ENCODE results near the gene MRFAP1. TPM values are rescaled to one million over a fixed set of nuclear protein-coding genes. Genes with fewer than 3 reads are reported as not detected.

MRFAP1 gene
- total and polyA plus RNA-seq, 7 donors, result 216 to 539 (median 300) TPM

DNA sequence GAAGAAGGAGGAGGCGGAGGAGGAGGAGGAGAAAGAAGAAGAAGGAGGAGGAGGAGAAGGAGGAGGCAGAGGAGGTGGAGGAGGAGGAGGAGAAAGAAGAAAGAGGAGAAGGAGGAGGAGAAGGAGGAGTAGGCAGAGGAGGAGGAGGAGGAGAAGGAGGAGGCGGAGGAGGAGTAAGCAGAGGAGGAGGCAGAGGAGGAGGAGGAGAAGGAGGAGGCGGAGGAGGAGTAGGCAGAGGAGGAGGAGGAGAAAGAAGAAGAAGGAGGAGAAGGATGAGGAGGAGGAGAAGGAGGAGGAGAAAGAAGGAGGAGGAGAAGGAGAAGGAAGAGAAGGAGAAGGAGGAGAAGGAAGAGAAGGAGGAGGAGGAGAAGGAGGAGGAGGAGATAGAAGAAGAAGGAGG, 19.9 kb downstream of the MRFAP1 start:
- 93 to 97% (median 95%) methylated on average over 3 of the region's 3 CpGs for WGBS, 3 donors
- peaks cover 0 to 7% (median 1%) of the 10 kb centered on the region in 3 donors for H3K27me3 ChIP-seq (ENCODE audit: insufficient read depth in 3 of 3, low read length in 2 of 3)
- peaks cover 5% of the 10 kb centered on the region for H3K4me1 ChIP-seq
- DNase-seq, result no peak
- no peak overlapping the region for H3K27ac ChIP-seq
- no peak for ATAC-seq
- intact Hi-C loops (cut with DNase I), result no loop called here
- no peaks in the 10 kb centered on the region for H3K36me3 ChIP-seq (ENCODE audit: insufficient read depth in 1 of 2, low read depth in 1 of 2)
- TF ChIP-seq, protein P1, sequence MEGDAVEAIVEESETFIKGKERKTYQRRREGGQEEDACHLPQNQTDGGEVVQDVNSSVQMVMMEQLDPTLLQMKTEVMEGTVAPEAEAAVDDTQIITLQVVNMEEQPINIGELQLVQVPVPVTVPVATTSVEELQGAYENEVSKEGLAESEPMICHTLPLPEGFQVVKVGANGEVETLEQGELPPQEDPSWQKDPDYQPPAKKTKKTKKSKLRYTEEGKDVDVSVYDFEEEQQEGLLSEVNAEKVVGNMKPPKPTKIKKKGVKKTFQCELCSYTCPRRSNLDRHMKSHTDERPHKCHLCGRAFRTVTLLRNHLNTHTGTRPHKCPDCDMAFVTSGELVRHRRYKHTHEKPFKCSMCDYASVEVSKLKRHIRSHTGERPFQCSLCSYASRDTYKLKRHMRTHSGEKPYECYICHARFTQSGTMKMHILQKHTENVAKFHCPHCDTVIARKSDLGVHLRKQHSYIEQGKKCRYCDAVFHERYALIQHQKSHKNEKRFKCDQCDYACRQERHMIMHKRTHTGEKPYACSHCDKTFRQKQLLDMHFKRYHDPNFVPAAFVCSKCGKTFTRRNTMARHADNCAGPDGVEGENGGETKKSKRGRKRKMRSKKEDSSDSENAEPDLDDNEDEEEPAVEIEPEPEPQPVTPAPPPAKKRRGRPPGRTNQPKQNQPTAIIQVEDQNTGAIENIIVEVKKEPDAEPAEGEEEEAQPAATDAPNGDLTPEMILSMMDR (IDR thresholded peaks at IDR 0.05), result no peak
- H3K4me3 ChIP-seq, result no peak overlapping the region
- H3K9me3 ChIP-seq, result no peaks in the 10 kb centered on the region

DNA sequence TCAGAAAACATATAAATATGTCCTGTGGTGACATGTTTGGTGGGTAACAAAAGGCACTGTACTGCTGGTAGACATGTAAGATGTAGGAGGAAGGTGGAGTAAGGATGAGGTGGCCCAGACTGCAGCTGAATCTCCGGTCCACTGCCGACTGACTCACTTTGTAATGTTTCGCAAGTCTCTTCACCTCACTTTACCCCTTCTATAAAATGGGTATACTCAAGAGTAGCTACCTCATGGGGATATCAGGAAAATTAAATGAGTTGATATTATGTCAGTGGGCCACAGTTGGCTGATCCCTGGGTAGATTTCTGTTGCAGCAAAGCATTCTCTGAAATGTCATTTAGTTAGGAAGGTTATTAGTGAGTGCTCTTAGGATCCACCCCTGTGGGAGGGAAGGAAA, 22.1 kb downstream of the MRFAP1 start:
- TF ChIP-seq, protein P1 (IDR thresholded peaks at IDR 0.05), result no peak
- DNase-seq, result no peak
- ATAC-seq, result no peak
- H3K9me3 ChIP-seq, result no peaks in the 10 kb centered on the region
- H3K4me1 ChIP-seq, result peaks cover 5% of the 10 kb centered on the region
- WGBS, 3 donors, result 94 to 98% (median 95%) methylated on average over 3 of the region's 3 CpGs
- intact Hi-C loops (cut with DNase I), result no loop called here
- no peak overlapping the region for H3K4me3 ChIP-seq
- H3K27ac ChIP-seq, result no peak overlapping the region
- H3K27me3 ChIP-seq (ENCODE audit: insufficient read depth in 3 of 3, low read length in 2 of 3), result peaks cover 0 to 7% (median 1%) of the 10 kb centered on the region in 3 donors
- no peaks in the 10 kb centered on the region for H3K36me3 ChIP-seq (ENCODE audit: insufficient read depth in 1 of 2, low read depth in 1 of 2)

DNA sequence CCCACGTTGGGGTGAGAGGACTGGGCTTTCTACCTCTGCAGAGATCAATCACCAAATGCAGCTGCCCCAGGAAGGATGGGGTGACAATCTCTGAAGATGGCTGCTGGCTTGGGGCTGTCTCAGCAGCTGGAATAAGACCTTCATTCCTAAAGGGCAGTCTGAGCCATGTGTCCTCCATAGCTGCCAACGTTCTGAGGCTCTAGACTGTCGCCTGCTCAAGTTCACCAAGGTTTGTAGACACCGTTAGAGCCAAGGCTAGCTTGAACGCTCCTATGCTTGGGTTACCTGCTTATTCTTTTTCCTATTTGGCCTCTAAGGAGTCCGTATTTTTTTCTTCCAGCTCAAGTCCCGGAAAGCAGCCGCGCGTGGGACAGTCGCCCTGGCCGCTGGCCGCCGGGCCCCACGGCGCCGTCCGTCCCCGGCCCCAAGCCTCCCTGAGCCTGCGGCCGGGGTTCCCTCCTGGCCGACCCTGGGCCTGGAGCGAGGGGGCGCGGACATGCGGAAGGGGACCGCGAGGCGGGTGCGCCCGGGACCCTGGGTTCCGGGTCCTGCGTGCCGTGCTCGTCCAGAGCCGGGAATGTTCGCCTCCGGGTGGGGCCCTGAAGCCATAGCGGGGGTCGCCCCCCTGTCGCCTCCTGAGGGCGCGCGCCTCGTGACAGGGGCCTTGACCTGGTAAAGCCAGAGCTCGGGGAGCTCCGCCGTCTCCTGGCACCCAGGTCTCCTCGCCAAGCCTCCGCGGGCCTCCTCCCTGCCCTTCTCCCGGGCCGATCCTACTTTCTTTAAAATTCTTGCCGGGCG, 23.3 kb downstream of the MRFAP1 start:
- TF ChIP-seq, protein P1 (IDR thresholded peaks at IDR 0.05), result no peak
- DNase-seq (no peak), ATAC-seq (peak; percentile 48 to 67 (median 66))
- WGBS, 3 donors, result 4 to 8% (median 7%) methylated on average over 52 to 55 of the region's 55 CpGs
- Histone ChIP-seq H3K27me3 (ENCODE audit: insufficient read depth in 3 of 3, low read length in 2 of 3) (peaks cover 0 to 7% (median 1%) of the 10 kb centered on the region in 3 donors), H3K4me3 (peak overlapping the region; percentile 69), H3K27ac (no peak overlapping the region), H3K36me3 (ENCODE audit: insufficient read depth in 1 of 2, low read depth in 1 of 2) (peaks cover 0 to 7% of the 10 kb centered on the region in 2 donors), H3K4me1 (peaks cover 5% of the 10 kb centered on the region), H3K9me3 (no peaks in the 10 kb centered on the region)
- intact Hi-C loops (cut with DNase I), result no loop called here

DNA sequence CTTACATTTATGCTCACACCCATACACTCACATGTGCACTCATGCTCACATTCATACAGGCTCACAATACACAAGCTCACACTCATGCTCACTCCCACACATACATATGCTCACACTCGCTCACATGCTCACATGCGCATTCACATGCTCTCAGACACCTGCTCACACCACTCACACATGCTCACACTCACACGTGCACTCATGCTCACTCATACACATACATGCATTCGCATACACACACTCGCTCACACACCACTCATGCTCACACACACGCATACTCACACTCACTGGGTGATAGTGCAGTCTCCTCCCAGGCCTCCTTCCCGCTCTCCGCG, 24.8 kb downstream of the MRFAP1 start:
- H3K27me3 ChIP-seq (ENCODE audit: insufficient read depth in 3 of 3, low read length in 2 of 3), result peaks cover 0 to 7% (median 1%) of the 10 kb centered on the region in 3 donors

More for the DNA sequence above, 24.8 kb downstream of the MRFAP1 start:
- peak in 1 of 4 donors; percentile 17 for ATAC-seq
- Histone ChIP-seq H3K9me3 (no peaks in the 10 kb centered on the region), H3K4me3 (no peak overlapping the region), H3K4me1 (peaks cover 5% of the 10 kb centered on the region), H3K36me3 (ENCODE audit: insufficient read depth in 1 of 2, low read depth in 1 of 2) (peaks cover 0 to 8% of the 10 kb centered on the region in 2 donors), H3K27ac (no peak overlapping the region)
- TF ChIP-seq, protein P1 (IDR thresholded peaks at IDR 0.05), result no peak
- no peak for DNase-seq
- intact Hi-C loops (cut with DNase I), result no loop called here
- WGBS, 3 donors, result 92 to 95% (median 95%) methylated on average over 9 of the region's 9 CpGs

Measured in psoas muscle (tissue), 8 donors.